Esophagus squamous epithelium (tissue), 5 donors: ENCODE data around the gene DLG2. TPM values are rescaled to one million over a fixed set of nuclear protein-coding genes. Genes with fewer than 3 reads are reported as not detected.

Experiments
- DNase-seq: peaks from one replicate; lab custom pipeline; 2025; lab: John Stamatoyannopoulos, UW
- H3K27ac ChIP-seq, 4 donors: fragments of 200-600 bp; sonication (generic); one replicate each; pipeline ENCODE4 v1.5.1; 2016 to 2019; ENCODE audit warnings: mild to moderate bottlenecking in 1 of 4
- H3K27me3 ChIP-seq, 4 donors: fragments of 200-600 bp; sonication (generic); 1 replicate in 3 of 4; 2 replicates in 1 of 4; pipeline versions ENCODE4 v1.5.1 to v1.6.0; 2017 to 2021; ENCODE audit warnings: antibody characterized with exemption in 1 of 4
- H3K36me3 ChIP-seq, 3 donors: fragments of 200-600 bp; sonication (generic); one replicate each; pipeline ENCODE4 v1.5.1; 2016 to 2019
- H3K4me1 ChIP-seq, 3 donors: fragments of 200-600 bp; sonication (generic); one replicate each; pipeline ENCODE4 v1.5.1; 2017 to 2019
- H3K4me3 ChIP-seq, 4 donors: fragments of 200-600 bp; sonication (generic); 1 replicate in 3 of 4; 2 replicates in 1 of 4; pipeline ENCODE4 v1.5.1; 2016 to 2019; ENCODE audit warnings: mild to moderate bottlenecking in 2 of 4, moderate library complexity in 1 of 4
- H3K9me3 ChIP-seq, 3 donors: fragments of 200-600 bp; sonication (generic); one replicate each; pipeline ENCODE4 v1.5.1; 2016 to 2019
- POLR2A ChIP-seq, 4 donors: fragments of 450-650 bp; IDR thresholded peaks; one replicate each; pipeline ENCODE4 v1.6.1; 2017; ENCODE audit warnings: antibody characterized with exemption in 4 of 4, mild to moderate bottlenecking in 4 of 4, moderate library complexity in 3 of 4
- WGBS, 2 donors: methylation state at CpG; one replicate each; pipeline ENCODE4 v1.1.5; 2018; 5-methylcytosine and 5-hydroxymethylcytosine counted together
- intact Hi-C: fragments of 100-400 bp; cut with DNase I; formaldehyde crosslinking; loops from one replicate; pipeline ENCODE4 v1.15.0; 2022
- total RNA-seq, 4 donors: library from RNA; depleted of rRNA; stranded (reverse); fragments of >200 nt; gene quantifications; one replicate each; pipeline ENCODE4 v1.1.0, GENCODE V29; 2016
- TF ChIP-seq, protein P1 (sequence below), 6 experiments: fragments of 450-650 bp in 4 of 6; fragments of 200-600 bp in 2 of 6; sonication (generic) in 2 of 6; IDR thresholded peaks; one replicate each; pipeline ENCODE4 v1.5.1; 2016 to 2019; ENCODE audit warnings: antibody characterized with exemption in 6 of 6, mild to moderate bottlenecking in 4 of 6, moderate library complexity in 4 of 6
- donor health status: DM: yes; HTN: yes; CAD: no.

The DLG2 gene
- total RNA-seq, 4 donors from 2014 or later = 2.9 to 27.7 (median 12.6) TPM

DNA sequence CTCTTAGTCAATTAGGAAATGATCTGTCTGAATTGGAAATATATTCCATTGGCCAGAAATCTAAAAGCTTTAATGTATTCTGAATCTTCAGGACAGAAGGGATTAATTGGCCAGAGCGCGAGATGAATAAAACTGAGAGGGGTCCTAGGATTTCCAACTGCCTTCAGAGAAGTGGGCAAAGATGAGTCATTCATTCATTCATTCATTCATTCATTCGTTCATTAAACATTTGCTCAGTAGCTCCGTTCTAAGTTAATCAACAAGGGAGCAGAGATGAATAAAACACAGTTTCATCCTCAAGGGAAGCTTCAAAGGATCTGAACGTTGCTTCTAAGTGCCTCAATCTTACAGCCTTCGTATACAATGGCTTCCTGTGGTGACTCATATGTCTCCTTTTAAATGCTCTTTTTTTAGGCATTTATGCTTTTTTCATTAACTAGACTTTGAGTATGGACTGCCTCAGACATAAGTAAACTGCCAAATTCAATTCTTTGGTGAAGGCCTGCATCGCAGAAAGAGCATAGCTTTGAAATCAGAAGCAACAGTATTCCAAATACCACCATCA is 1803.6 kb downstream of the DLG2 start:
- no peak for DNase-seq
- WGBS, 2 donors = 56 to 58% methylated on average over 7 of the region's 7 CpGs
- TF ChIP-seq, protein P1, sequence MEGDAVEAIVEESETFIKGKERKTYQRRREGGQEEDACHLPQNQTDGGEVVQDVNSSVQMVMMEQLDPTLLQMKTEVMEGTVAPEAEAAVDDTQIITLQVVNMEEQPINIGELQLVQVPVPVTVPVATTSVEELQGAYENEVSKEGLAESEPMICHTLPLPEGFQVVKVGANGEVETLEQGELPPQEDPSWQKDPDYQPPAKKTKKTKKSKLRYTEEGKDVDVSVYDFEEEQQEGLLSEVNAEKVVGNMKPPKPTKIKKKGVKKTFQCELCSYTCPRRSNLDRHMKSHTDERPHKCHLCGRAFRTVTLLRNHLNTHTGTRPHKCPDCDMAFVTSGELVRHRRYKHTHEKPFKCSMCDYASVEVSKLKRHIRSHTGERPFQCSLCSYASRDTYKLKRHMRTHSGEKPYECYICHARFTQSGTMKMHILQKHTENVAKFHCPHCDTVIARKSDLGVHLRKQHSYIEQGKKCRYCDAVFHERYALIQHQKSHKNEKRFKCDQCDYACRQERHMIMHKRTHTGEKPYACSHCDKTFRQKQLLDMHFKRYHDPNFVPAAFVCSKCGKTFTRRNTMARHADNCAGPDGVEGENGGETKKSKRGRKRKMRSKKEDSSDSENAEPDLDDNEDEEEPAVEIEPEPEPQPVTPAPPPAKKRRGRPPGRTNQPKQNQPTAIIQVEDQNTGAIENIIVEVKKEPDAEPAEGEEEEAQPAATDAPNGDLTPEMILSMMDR (IDR thresholded peaks at IDR 0.05) = no peak
- no peak for TF ChIP-seq POLR2A (IDR thresholded peaks at IDR 0.05)
- no peaks in the 10 kb centered on the region for H3K27me3 ChIP-seq
- H3K4me3 ChIP-seq = no peak overlapping the region
- H3K27ac ChIP-seq = no peak overlapping the region
- no peaks in the 10 kb centered on the region for H3K9me3 ChIP-seq
- intact Hi-C loops = no loop called here
- no peaks in the 10 kb centered on the region for H3K4me1 ChIP-seq
- H3K36me3 ChIP-seq = no peaks in the 10 kb centered on the region

DNA sequence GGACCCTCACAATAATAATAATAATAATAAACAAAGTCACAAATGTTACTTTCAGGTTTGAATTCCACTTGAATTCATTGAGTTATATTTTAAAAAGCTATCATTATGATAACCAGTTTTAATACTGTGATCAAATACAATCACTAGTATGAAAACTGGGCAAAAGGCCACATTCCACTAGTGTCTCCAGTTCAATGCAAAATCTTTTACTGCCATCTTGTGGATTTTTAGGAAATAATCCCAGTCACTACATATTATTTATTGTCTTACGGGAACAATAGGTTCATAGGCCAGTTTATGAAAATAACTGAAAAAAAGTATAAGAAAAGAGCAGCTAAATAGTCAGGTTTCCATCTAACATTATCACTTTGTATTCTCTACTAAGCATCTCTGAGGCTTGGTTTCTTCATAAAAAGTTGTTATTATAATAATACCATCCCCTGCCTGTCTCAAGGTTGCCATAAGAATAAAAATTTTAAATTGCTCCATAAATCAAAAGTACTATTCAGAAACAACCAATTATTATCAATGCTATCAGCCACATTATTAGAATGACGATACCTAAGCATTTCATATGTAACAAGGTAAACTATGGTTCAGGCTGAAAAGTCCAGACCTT is 1807.1 kb downstream of the DLG2 start:
- DNase-seq = no peak
- H3K4me3 ChIP-seq = no peak overlapping the region
- H3K27me3 ChIP-seq = no peaks in the 10 kb centered on the region
- no peaks in the 10 kb centered on the region for H3K4me1 ChIP-seq
- no peak overlapping the region for H3K27ac ChIP-seq
- WGBS, 2 donors = 24 to 29% methylated on average over 2 of the region's 2 CpGs
- TF ChIP-seq POLR2A (IDR thresholded peaks at IDR 0.05) = no peak
- TF ChIP-seq, protein P1 (IDR thresholded peaks at IDR 0.05) = peak; percentile 30 to 79 (median 56)
- H3K36me3 ChIP-seq = no peaks in the 10 kb centered on the region
- intact Hi-C loops = loop anchor here (10.0 kb wide), 1 partner anchor 525 kb away; no protein-coding TSS in a partner anchor
- no peaks in the 10 kb centered on the region for H3K9me3 ChIP-seq

DNA sequence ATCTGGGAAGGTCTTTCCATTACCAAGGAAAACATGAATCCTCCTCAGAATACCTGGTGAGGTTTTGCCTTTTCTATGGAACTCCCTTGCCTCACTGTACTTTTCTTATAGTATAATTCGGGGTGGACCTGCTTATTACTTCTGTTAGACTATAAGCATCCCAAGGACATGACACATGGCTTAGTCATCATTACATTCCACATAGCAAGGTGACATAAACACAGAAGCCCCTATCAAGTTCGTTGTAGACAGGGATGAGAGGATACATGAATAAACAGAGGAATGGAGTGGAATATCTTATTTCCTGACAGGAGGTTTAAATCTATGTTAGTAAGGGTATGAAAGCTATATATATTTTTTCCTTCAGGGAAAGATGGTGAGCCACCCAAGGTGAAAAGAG is 1808.8 kb downstream of the DLG2 start:
- H3K4me3 ChIP-seq = no peak overlapping the region
- WGBS, 2 donors = 25 to 50% methylated on average over 2 of the region's 2 CpGs
- no peaks in the 10 kb centered on the region for H3K9me3 ChIP-seq
- TF ChIP-seq POLR2A (IDR thresholded peaks at IDR 0.05) = no peak
- TF ChIP-seq, protein P1 (IDR thresholded peaks at IDR 0.05) = no peak
- no peaks in the 10 kb centered on the region for H3K27me3 ChIP-seq
- intact Hi-C loops = loop anchor here (10.0 kb wide), 1 partner anchor 524 kb away; no protein-coding TSS in a partner anchor
- no peaks in the 10 kb centered on the region for H3K4me1 ChIP-seq
- no peak for DNase-seq
- no peaks in the 10 kb centered on the region for H3K36me3 ChIP-seq
- no peak overlapping the region for H3K27ac ChIP-seq

DNA sequence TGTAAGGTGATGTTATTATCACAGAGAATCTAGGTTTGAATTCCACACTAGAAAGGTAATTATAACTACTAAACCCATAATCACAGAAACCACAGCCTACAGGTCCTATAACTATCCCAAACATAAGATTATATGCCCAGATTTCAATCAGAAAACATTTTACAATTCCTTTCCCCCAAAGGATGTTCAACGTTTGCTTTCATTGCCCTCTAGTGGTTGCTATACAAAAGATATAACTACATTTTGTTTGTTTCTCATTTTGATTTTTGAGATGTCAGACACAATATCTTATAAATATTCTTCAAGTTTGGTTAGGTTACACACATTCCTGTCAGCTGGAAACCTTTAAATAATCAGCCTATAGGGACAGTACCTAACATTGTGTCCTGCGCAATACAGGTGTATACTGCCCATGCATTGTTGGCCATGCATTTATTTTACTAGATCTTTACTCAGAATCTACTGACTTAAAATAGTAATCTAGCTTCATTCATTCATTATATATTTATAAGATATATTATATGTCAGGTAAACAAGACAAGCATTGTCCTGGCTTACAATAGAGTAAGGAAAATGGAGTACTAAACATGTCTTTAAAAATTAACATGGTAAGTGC is 1810.5 kb downstream of the DLG2 start:
- no peaks in the 10 kb centered on the region for H3K9me3 ChIP-seq
- 44 to 48% methylated on average over 2 of the region's 2 CpGs for WGBS, 2 donors
- no peaks in the 10 kb centered on the region for H3K4me1 ChIP-seq
- H3K36me3 ChIP-seq = no peaks in the 10 kb centered on the region
- no peak overlapping the region for H3K27ac ChIP-seq
- TF ChIP-seq, protein P1 (IDR thresholded peaks at IDR 0.05) = peak in 4 of 6 experiments; percentile 34 to 64 (median 54)
- no peak for TF ChIP-seq POLR2A (IDR thresholded peaks at IDR 0.05)
- H3K27me3 ChIP-seq = no peaks in the 10 kb centered on the region
- DNase-seq = no peak
- no peak overlapping the region for H3K4me3 ChIP-seq
- intact Hi-C loops = loop anchor here (10.0 kb wide), 1 partner anchor 522 kb away; no protein-coding TSS in a partner anchor

DNA sequence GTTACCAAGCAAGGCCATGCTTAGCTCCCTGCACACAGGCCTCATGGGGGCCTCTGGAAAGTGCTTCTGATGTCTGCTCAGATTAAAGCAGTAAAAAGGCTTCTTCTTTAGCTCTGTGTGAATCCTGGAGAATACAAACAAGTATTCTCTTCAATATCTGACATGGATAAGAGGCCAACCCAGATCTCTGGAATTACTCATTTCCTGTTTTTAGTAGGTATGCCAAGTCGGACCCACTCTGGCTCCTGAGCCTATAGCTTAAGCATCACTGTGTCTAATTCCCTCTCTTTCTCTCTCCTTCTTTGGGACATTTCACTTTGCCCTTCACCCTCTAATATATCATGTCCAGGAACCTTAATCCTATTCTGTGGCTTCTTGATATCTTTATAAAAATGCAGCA is 1811.4 kb downstream of the DLG2 start:
- H3K36me3 ChIP-seq = no peaks in the 10 kb centered on the region
- H3K27ac ChIP-seq = no peak overlapping the region
- no peak overlapping the region for H3K4me3 ChIP-seq
- no peaks in the 10 kb centered on the region for H3K9me3 ChIP-seq
- 37 to 46% methylated on average over 1 of the region's 1 CpG for WGBS, 2 donors
- DNase-seq = no peak
- TF ChIP-seq, protein P1 (IDR thresholded peaks at IDR 0.05) = no peak
- H3K27me3 ChIP-seq = no peaks in the 10 kb centered on the region
- intact Hi-C loops = loop anchor here (10.0 kb wide), 1 partner anchor 521 kb away; no protein-coding TSS in a partner anchor
- H3K4me1 ChIP-seq = no peaks in the 10 kb centered on the region
